HG02885 (cell line): ENCODE data around the gene SH3PXD2A.

Experiments
- ATAC-seq: cut with Tn5 transposase; IDR thresholded peaks from one replicate; pipeline ENCODE4 v1.9.1; 2021; ENCODE audit warnings: mild to moderate bottlenecking; ENCODE audit not compliant: unreplicated experiment, poor library complexity

SH3PXD2A gene

DNA sequence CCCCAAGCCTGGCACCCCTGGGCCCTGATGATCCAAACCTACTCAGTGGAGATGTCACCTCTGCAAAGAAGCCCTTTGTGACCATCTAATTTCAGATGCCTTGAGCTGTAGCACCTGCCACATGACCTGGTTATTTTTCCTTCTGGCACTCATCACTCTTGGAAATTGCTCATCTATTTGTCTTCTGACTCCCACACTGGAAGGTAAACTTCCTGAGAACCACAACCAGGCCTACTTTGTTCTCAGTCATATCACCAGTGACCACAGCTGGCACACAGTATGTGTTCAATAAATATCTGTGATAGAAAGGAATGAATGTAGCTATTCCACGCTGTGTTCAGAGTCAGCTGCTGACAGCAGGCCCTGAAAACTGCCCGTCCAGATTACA lies 97.1 kb downstream of the SH3PXD2A start:
- no peak for ATAC-seq

DNA sequence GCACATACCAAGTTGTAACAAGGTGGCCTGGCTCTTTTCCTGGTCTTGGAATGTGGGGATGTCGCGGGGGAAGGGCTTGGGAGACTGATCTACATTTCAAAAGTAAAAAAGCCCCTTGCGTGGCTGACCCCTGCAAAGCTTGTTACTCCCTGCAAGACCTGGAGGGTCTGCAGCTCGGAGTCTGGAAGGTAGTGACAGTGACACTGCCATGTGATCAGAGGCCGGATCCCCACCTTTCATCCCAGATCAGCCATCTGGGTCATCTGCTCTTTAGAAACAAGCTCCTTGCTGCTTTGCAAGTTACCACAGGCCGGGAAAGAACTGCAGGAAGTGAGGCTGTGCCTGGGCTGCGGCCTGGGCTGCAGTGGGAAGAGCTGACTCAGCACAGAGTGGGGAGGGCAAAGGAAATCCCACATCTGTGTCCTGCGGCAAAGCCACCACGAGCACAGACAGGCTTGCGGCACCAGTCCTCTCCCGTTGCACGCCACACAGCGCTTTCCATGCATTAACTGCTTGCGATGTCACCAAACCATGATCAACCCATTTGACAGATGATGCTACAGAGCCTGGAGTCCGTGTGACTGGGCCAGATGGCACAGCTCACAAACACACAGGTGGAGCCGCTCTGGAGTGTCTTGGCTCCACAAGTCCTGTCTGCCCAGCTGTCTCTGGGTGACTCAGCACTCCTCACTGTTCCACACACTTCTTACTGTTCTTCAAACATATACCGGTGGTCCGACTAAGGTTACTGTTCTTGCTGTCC lies 97.7 kb downstream of the SH3PXD2A start:
- ATAC-seq: no peak

DNA sequence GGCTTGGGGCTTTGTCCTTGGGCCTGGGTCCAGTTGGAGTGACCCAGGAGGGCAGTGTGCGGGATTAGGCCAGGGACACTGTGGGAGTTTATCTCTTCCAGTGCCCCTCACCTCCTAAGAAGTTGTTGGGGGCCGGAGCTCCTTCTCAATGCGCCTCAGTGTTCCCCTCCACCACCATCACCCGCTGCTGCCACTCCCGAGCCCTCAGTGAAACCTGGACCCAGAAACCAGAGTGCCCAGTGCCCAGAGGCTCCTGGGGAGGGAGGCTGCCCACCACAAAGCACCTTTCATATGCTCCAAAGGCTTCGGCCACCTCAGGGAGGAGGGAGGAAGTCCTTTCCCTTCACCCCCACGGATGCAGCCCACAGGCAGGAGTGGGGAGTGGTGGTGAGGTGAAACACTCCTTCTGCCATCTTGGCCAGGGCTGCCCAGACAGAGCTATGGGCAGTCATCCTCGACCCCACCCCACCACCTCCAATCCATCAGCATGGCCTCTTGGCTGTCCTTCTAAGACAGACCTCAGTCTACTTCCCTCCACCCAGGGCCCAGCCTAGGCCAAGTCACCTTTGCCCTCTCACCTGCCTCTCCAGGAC lies 99.0 kb downstream of the SH3PXD2A start:
- no peak for ATAC-seq

DNA sequence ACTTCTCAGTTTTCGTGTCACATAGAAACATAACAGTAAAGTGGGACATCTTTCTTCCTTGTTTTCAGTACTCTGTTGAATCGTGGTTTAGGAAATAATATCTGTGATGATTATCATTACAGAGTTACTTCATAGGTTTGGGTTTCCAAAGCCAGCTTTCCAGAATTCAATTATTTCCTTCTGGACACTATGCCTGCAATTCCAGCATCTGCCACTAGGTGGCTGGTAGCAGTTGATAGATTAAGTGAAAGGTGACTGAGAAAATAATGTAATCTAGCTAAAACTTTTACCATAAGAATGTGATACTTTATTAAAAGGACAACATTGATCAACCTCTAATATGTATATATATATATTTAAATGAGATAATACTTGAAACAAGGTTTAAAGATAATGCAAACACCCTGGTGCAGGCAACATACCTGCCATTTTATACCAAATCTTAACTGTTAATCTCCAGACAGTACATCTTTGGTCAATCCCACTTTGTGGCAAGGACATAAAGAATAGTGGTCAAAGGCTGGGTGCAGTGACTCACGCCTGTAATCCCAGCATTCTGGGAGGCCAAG lies 102.6 kb downstream of the SH3PXD2A start:
- no peak for ATAC-seq

DNA sequence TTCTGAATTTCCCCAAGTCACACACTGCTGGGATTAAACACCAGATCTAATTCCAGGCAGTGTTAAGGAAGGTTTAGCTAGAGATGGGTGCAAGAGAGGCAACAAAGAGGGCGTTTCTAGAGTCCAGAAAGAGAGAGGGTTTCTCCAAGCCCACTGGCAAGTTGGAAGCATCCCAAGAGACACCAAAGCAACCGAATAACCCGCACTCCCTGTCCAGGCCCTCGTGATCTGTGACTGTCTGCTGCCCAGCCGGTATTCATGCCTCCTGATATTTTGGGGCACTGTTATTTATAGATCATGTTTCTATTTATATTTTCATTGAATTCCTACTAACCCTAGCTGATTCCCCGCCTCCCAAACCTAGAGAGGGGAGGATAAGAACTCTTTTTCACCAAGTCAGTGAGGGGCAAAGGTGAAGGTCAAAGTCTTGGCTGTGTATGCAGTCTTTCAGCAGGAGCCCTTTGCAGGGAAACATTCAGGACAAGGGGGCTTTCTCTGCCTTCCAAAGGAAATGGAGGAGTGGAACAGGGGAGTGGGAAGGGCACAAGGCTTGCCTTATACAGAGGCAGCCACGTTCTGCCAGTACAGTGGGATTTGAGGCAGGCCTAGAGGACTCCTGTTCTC lies 103.6 kb downstream of the SH3PXD2A start:
- ATAC-seq: no peak

DNA sequence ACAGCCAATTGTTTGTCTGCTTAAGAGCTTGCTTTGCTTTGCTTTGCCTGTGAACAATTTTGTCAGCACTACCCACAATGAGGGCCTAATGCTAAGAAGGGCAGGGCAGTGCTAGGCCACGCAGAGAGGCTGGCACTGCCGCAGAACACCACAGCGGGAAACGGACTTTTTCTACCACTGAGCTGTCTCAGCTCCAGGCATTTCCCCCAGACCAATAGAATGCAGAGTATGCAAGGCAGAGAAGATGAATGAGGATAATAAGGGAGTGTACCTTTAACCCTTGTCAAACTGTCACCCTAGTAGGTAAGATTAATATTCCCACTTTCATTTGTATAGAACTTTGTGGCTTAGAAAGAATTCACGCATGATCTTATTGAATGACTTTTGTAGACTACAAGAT lies 104.5 kb downstream of the SH3PXD2A start:
- no peak for ATAC-seq

DNA sequence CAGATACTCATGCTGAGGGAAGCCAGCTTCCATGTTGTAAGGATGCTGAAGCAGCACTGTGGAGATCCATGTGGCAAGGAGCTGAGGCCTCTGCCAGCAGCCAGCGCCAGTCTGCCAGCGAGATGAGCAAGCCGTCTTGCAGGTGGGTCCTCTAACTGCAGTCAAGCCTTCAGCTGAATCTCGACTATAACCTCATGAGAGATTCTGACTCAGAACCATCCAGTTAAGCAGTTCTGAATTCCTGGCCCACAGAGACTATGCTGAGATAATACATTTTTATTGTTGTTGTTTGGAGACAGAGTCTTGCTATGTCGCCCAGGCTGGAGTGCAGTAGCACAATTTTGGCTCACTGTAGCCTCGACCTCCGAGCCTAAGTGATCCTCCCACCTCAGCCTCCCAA lies 105.6 kb downstream of the SH3PXD2A start:
- ATAC-seq: no peak

DNA sequence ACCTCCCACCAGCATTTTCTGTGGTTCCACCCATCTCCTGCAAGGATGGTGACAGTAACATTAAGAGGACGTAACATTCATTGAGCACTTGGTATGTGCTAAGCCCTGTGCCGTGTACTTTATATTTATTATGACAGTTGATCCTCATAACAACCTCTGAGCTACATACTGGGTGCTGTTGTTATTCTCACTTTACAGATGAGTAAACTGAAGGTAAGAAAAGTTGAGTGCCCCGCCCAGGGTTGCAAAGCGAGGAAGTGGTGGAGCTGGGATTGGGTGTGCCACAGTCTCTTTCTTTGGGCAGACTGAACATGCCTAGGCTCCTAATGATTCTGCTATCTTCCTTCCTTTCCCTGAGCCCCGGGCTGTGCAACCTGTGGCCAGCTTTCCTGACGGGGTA lies 107.4 kb downstream of the SH3PXD2A start:
- ATAC-seq: no peak

DNA sequence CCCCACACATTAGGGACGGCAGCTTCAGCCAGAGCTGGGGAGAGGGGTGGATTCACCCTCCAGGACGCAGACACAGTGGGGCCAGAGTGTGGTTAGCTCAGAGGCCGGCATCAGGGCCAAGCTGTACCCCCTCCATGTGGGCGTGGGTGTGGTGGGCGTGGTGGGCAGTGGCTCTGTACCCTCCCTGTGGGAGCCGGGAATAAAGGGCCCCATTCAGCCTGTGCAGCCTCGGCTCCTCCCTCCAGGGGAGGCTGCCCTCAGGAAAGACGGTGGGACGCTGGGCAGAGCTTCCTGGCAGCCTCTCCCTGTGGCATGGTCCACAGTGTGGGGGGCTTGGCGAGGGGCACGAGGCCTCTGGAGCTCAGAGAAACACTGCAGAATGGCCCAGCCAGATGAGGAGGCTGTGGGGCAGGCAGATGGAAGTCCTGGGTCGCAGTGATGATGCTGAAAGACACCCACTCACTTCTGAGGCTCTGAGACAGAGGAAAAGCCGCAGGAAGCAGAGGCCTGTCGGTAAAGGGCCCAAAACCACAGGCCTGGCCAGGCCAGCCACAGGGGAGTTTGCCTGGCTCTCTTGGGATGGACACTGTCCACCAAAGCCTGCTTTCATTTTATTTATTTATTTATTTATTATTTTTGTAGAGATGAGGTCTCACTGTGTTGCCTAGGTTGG lies 108.0 kb downstream of the SH3PXD2A start:
- no peak for ATAC-seq

DNA sequence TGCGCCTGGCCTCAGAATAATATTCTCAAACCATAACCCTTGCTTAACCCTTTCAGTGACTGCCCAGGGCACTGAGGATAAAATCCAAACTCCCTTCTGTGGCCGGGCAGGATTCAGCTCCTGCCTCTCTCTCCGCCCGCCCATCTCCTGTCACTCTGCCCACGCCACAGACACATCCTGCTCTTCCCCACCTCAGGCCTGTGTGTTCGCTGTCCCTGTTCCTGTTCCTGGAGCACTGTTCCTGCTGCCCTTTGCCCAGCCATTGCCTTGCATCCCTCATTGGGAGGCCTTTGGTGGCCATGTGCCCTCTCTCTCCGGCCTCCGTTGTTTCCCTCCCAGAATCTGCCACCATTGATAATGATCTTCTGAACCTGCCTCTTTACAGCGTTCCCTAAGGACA lies 108.8 kb downstream of the SH3PXD2A start:
- no peak for ATAC-seq

DNA sequence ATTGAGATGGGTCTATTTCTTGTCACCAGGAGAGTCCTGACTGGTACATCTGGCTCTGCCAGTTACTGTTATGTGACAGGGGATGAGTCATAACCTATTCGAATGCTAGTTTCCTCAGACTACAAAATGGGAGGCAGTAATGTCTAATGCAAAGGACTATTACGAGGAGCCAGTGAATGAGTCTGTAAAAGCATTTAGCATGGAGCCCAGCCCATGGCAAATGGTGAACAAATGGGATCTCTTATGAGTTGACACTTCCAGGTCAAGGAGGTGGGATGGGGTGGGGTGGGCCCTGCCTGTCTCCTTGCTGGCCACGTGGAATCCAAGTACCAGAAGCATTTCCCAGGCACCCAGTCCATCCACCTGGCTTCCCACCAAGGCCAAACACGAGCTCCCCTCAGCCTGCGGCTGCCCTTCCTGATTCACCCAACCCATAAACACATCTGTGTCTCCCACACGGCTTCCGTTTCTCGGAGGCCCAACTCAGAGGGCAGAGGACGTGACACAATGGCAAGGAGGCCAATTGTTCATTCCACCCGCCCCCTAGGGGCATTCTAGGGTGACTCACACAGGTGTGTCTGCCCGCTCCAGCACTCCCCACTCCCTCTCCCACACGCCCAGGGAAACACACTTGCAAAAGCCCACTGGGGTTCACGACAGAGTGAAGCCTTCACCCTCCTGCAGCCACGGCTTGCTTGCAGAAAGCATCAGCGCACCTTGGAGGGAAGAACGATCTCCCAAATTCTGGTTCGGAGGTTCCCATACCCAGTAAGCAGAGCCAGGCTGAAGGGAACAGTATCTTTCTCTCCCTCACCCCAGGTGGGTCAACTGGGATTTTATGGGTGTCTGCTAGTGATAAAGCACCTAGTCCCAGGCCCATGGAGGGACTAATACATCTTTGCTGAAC lies 109.8 kb downstream of the SH3PXD2A start:
- no peak for ATAC-seq

DNA sequence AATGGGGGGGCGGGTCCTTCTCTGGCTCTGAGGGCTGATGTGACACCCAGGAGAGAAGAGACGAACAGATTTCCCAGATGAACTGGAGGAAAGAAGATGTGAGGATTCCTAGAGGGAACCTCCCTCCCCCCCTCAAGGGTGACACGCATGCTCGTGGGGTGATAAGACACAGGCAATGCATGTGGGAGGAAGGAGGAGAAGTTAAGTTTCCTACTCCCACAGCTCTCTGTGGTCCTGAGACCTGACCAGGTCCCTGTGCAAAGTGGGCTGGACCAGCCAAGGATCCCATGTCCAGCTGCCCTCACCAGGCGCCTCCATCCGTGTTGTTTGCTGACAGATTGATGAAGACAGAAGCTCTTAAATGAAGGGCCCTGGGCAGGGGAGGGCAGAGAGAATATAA lies 112.6 kb downstream of the SH3PXD2A start:
- ATAC-seq: no peak

DNA sequence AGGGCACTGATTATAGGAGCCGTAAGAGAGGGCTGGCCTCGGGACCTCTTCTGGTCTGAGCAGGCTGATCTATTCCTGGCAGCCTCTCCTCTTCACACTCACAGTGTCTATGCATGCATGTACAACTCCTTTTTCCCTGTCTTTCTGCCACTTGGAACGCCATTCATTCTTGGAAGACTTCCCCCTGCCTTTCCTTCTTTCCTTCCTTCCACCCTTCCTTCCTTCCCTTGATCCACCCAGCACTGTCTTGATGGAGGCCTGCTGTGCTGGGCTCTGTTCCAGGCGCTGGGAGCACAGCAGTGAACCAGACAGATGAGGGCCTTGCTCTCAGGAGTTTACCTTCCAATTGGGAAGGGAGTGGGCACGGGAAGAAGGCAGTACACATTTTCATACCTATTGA lies 114.8 kb downstream of the SH3PXD2A start:
- ATAC-seq: no peak

DNA sequence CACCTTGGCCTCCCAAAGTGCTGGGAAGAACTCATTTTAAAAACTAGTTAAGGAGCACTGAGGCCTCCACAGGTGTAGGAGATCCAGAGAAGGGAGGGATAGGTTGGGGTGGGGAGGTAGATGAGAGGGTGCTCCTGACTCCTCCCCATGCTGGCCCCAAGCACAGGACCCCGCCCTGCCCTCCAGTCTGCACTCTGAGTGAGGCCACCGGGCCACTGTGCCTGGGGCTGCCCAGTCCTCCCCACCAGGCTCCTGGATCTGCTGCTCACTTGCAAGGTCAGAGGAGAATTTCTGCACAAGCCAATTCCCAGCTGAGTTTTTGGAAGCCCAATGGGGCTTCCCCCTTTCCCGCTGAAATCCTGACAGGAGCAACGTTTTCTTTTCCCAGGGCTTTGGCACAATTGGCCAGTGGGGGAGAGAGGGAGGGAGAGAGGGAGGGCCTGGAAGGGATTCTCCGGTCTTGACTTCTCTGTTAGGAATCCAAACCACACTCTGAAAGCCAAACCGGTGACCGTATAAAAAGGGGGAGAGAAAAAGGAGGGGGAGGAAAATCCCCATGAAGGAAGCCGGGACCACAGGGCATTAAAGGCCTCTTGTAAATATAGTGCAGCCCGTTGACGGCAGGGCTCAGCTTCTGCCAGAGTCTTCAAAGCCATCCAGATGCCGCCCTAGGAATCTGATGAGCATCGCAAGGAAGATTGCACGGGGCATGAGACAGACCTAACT lies 116.2 kb downstream of the SH3PXD2A start:
- ATAC-seq: no peak

DNA sequence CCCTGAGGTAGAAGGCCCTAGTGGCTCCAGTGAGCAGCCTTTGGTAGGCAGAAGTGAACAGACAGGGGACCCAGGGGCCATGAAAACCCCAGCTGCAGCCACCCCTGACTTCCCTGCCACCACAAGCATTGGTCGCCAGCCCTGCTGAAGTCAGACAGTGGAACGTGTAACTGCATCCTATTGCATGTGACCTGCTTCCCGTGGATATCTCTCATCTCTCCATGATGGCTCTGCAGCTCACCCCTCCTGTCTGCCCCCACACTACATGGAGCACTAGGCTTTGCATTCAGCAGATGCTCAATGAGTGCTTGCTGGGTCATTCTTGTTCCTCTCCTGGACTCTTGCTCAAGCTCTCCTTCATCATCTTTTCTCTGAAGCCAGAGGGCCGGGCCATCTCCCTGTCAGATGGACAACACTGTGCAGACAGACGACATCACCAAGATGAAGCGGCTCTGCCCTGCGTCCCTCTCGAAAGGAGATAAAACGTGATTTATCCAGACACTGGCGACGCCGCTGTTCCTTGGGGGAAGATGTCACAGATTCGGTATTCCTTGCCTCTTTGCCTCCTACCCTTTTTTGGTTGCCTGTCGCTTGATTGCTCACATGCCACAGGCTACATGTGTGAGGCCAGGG lies 117.5 kb downstream of the SH3PXD2A start:
- ATAC-seq: no peak

DNA sequence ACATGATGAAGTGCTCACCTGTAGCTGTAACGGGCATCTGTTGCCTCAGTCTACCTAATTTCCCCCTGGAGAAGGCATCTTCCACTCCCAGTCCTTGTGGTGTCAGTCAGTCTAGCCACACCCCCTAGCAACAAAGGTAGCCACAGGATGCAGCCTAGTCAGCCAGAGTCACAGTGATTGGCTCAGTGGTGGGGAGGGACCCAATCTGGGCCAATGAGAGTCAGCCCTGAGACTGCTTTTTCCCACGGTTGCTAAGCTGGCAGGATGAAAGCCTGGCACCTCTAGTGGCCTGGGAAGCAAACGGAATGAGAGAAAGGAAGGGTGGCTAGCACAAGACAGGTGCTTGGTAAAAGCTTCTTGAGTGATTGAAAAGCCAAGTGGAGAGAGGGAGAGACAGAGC lies 118.6 kb downstream of the SH3PXD2A start:
- ATAC-seq: peak; percentile 56

DNA sequence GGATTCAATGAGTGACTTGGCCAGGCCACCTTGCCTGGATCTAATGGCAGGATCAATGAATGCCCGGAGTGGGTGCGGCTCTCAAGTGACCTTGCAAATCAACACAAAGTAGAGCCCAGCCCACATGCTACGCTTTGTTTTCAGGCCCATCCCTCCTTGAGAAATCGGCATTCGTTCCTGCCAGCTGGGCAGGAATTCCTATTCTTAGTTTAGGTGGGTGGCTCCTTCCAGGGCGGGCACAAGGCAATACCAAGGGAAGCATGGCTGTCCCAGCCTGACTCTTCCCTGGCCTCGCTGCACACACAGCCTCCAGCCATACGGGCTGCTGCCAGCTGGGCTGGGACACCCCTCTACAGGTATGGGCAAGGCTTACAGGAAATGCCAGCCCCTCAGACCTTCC lies 119.3 kb downstream of the SH3PXD2A start:
- ATAC-seq: no peak

DNA sequence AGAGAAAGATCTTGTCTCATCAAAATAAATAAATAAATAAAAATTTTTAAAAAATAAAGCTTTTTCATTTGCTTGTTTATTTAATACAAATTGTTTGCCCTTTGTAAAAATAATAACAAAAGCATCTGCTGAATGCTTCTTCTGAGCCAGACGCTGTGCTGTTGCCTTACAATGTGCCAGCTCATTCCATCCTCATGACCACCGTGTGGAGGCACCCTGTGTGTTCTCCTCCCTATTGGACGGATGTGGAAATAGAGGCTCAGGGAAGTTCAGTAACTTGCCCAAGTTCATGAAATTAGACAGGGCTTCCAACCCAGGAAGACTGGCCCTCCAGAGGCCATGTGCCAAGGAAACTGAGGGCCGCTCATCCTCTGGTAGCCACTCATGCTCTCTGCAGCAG lies 120.6 kb downstream of the SH3PXD2A start:
- ATAC-seq: no peak

DNA sequence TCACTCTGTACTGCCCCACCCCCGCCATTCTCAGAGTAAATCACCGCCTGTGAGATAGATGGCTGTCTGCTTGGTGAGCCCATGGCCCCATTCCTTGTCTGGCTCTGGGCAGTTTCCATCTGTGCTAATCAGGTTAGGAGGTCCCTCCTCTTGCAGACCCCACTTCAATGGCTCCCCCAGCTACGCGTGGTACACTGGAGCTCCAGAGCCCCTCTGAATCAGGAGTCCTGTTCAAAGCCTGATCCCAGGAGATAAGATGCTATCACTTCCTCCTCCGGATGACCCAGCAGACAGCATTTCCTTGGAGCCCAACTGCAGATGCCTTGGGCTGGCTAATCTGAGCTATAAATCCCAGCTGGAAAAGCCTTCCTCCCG lies 122.3 kb downstream of the SH3PXD2A start:
- ATAC-seq: no peak
